ENCODE data around the gene DDX4.
"Not testable (repeated sequence)": the region's sequence is repeated elsewhere in the genome, so short reads cannot be mapped to it uniquely, and the experiment has no call there.

DDX4 gene

GRCh38 chr5:55731848-55732247 is 6.0 kb upstream of the DDX4 start:
- DNase-seq: no peak

GRCh38 chr5:55732585-55732984 is 5.3 kb upstream of the DDX4 start:
- DNase-seq: no peak

GRCh38 chr5:55734658-55735057 is 3.2 kb upstream of the DDX4 start:
- no peak for DNase-seq

GRCh38 chr5:55742778-55743177 is 4.9 kb downstream of the DDX4 start:
- no peak for DNase-seq

- DNase-seq: no peak
Measured at GRCh38 chr5:55747778-55748318, 10.0 kb downstream of the DDX4 start.

GRCh38 chr5:55749387-55749786 is 11.5 kb downstream of the DDX4 start:
- no peak for DNase-seq

GRCh38 chr5:55750063-55750462 is 12.2 kb downstream of the DDX4 start:
- no peak for DNase-seq

GRCh38 chr5:55750499-55750898 is 12.6 kb downstream of the DDX4 start:
- no peak for DNase-seq

- DNase-seq: no peak
Measured at GRCh38 chr5:55758231-55758630, 20.4 kb downstream of the DDX4 start.

GRCh38 chr5:55758714-55759113 is 20.9 kb downstream of the DDX4 start:
- no peak for DNase-seq

- DNase-seq: not testable (repeated sequence)
Measured at GRCh38 chr5:55761721-55762120, 23.9 kb downstream of the DDX4 start.

- no peak for DNase-seq
Measured at GRCh38 chr5:55763746-55764420, 26.0 kb downstream of the DDX4 start.

- no peak for DNase-seq
Measured at GRCh38 chr5:55768279-55768678, 30.4 kb downstream of the DDX4 start.

- no peak for DNase-seq
Measured at GRCh38 chr5:55771175-55771655, 33.4 kb downstream of the DDX4 start.

- no peak for DNase-seq
Measured at GRCh38 chr5:55773057-55773456, 35.2 kb downstream of the DDX4 start.

GRCh38 chr5:55777332-55777731 is 39.5 kb downstream of the DDX4 start:
- DNase-seq: no peak

GRCh38 chr5:55800924-55801323 is 63.1 kb downstream of the DDX4 start:
- DNase-seq: no peak

GRCh38 chr5:55808814-55809213 is 71.0 kb downstream of the DDX4 start:
- not testable (repeated sequence) for DNase-seq

GRCh38 chr5:55815939-55816338 is 78.1 kb downstream of the DDX4 start:
- DNase-seq: not testable (repeated sequence)

- DNase-seq: no peak
Measured at GRCh38 chr5:55816342-55816741, 78.5 kb downstream of the DDX4 start.

- DNase-seq: no peak
Measured at GRCh38 chr5:55817030-55817429, 79.2 kb downstream of the DDX4 start.

- DNase-seq: no peak
Measured at GRCh38 chr5:55820488-55820887, 82.6 kb downstream of the DDX4 start.

- DNase-seq: peak; percentile 5
Measured at GRCh38 chr5:55821731-55822512, 84.1 kb downstream of the DDX4 start.

GRCh38 chr5:55823151-55823796 is 85.4 kb downstream of the DDX4 start:
- no peak for DNase-seq

Data from activated CD4-positive, alpha-beta T cell treated with anti-CD3 and anti-CD28 coated beads for 48 hours (primary cell).